NCI-H524 treated with DMSO at 0.1 percent for 48 hours (cell line): Measurements from ENCODE around the gene MTARC2.

Experiments used
- DNase-seq: peaks from one replicate; lab custom pipeline; 2025; lab: John Stamatoyannopoulos, UW

The MTARC2 gene

DNA sequence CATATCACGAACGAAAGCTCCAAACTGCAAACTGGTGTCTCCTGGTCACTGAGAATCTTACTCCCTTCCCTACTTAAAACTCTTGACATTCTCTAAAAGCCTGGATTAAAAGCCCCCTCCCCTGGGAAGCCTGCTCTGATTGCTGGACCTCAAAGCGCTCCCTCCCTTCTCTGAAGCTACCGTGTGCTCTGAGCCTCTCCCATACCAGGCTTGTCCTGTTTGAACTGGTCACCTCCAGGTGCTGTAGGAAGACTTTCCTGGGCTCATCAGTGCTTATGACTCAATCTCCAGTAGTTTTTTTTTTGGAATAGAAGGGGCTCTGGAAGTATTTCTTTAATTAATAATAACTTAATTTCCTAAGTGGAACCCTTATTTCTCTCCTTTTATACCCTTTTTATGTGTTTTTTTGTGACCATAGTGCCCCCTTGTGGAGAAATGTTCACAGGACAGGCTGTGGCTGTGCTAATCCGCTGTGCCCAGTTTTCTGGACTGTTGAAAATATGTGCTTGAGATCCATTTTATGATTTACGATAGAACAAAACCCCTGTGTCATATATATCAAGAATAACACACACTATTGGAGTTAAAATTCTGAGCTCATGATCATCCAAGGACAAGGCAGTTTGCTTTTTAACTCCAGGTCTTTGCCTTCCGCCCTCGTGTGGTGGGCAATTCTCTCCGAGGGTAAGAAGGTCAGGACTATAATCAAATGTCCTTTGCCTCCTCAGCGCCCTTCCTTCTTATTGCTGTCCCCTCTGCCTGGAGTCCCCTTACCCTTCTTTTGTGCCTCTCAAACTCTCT, 55.5 kb downstream of the MTARC2 start:
- no peak for DNase-seq

- no peak for DNase-seq
Measured at GRCh38 chr1:220804202-220804586, 56.1 kb downstream of the MTARC2 start.

DNA sequence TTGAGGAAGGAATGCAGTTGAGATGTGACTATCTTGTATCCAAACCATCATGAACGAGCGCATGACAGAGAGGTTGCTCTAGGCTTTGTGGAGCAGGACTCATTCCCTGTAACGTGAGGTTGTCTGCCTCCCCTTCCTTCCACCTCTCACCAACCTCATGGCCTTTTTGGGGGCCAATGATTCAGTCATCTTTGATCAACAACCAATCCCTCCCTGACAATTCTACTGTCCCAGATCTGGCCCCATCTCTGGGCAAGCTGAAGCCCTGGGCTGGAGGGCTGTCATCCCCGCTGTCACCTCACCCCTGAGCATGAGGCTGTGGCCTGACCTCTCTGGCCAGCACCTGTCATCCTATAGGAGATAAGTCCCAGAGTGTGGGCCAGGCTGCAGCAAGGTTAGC, 58.3 kb downstream of the MTARC2 start:
- DNase-seq = no peak

- DNase-seq = no peak
Measured at GRCh38 chr1:220807726-220808125, 59.6 kb downstream of the MTARC2 start.

DNA sequence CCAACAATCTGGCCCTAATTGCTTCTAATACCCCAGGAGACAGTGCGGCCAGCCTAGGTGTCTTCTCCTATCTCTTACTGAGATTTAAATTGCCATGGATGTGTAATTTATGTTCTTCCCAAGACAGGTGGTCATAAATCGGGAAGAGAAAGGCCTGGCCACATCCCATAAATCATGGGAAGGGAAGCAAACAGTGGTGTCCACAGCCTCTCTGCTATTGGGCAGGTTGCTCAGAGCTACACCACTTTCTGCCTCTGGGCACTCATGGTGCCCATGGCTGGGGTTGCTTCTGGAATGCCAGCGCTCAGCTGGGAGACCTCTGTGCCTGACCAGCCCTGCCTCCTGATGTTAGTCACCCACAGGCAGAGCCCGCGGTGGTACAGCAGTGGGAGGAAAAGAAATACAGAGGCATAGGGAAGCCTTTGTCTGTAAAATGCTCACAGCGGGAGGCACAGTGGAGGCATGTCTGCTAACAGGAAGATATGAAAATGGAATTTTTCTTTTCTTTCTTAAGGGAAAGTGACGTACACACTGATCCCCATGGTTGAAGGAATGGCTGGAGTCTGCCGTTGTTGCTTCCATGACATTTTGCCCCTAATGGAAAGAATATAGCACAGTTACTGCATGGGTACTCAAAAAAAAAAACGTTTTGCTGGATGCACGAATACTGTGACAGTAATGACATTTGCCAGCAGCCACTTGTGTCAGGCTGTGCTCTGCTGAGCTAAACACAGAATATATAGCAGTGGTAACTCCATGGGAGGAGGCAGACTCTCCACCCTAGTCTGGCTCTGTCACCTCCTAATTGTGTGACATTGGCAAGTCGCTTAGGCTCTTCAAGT, 60.4 kb downstream of the MTARC2 start:
- DNase-seq = no peak

DNA sequence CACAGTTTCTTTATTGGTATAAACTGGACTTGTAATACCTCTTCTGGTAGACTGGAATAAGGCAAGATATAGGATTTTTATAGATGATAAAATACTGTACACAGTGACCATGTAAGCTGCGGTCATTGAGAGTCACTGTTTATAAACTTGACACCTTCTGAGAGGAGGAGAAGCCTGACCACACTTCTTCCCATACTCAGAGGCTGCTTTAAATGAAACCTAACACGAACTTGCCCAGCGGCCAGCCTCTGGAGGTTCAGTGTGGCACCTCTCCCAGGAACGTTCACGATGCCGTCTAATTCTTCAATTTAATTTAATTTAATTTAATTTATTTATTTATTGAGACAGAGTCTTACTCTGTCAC, 61.0 kb downstream of the MTARC2 start:
- DNase-seq = no peak

DNA sequence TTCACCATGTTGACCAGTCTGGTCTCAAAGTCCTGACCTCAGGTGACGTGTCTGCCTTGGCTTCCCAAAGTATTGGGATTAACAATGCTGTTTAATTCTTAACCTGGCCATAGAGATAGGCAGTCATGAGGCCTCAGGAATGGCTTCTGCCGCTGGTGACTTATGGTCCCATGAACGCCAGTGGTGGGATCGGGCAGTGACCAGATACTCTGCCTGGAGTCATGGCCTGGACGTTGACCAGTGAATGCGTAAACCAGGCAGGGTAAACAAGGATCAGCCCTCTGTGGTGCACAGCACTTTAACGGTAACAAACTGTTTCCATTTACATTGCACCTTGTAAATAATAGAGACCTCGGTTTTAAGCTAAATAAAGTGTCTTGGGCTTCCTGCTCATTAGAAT, 61.6 kb downstream of the MTARC2 start:
- DNase-seq = no peak

DNA sequence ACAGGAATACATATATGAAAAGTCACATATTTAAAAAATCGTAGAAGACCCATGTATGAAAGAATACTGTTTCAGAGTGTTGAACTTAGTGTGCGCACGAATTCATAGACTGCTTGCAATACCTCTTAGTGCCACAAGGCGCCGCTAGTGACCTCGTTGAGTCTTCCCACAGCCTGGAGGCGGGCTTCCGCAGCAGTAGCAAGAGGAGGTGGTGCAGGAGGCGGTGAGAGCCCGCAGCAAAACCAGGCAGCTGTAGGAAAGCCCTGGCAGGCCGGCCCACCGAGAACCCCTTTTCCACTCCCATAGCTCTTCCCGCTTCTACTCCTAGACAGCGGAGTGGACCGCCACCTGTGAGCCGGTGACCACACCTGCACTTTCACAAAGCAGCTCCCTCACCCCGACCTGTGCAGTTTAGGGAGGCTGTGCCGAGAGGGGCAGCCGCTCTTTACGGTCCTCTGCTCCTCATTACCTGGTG, 62.1 kb downstream of the MTARC2 start:
- no peak for DNase-seq

GRCh38 chr1:220810963-220811362, 62.8 kb downstream of the MTARC2 start:
- DNase-seq = no peak

DNA sequence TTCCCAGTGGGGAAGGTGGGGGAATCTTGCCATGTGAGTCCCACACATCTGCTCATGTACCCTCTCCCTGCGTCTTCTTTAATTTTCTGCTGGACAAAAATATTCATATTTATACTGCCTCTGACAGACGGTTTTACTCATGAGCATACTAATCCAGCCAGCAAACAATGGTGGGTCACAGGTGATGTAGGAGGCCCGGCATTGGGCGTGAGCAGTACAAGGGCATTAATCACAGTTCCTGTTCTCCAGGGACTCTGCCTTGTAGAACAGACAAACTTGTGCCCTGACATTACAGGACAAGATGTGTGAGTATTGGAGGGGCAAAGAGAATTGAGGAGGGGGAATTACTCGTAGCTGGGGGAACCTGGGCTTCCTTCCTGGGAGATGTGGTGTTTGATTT, 63.6 kb downstream of the MTARC2 start:
- DNase-seq = no peak

DNA sequence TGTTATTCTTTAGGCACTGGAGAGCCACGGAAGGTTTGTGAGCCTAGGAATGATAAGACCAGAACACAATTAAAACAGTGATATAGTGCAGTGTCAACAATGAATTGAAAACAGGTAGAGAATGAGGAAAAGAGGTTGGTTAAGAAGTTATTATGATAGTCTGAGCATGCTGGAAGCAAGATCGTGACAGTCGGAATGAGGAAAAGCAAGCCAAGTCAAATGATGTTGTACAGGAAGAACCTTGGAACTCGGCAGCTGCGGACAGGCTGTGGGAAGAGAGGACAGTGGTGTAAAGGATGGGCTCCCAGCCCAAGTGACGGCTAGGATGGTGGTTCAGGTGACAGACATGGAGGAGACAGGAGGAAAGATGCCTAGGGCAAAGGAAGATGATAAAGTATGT, 64.2 kb downstream of the MTARC2 start:
- DNase-seq = no peak

GRCh38 chr1:220813013-220813412, 64.9 kb downstream of the MTARC2 start:
- no peak for DNase-seq

DNA sequence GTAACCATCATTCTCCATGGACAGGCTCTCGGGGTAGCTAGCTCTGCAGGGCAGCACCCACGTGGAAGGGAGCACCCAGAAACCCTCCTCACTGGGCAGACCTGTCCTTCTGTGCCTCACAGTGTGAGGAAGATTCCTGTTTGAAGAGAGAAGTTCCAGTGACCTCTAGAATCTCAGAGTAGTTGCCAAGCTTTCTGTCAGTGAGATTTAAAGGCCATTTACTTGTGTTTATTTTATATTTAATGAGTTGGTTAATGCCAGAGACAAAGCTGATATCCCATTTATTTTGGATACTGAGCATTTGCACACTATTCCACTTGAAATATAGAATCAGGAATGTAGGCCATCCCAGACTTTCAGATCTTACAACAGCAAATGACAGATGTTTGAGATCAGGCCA, 67.3 kb downstream of the MTARC2 start:
- no peak for DNase-seq

- DNase-seq = no peak
Measured at GRCh38 chr1:220817907-220818306, 69.8 kb downstream of the MTARC2 start.

GRCh38 chr1:220818421-220819173, 70.5 kb downstream of the MTARC2 start:
- DNase-seq = no peak

- DNase-seq = no peak
Measured at GRCh38 chr1:220819467-220820026, 71.4 kb downstream of the MTARC2 start.

GRCh38 chr1:220824031-220824989, 76.2 kb downstream of the MTARC2 start:
- DNase-seq = no peak

DNA sequence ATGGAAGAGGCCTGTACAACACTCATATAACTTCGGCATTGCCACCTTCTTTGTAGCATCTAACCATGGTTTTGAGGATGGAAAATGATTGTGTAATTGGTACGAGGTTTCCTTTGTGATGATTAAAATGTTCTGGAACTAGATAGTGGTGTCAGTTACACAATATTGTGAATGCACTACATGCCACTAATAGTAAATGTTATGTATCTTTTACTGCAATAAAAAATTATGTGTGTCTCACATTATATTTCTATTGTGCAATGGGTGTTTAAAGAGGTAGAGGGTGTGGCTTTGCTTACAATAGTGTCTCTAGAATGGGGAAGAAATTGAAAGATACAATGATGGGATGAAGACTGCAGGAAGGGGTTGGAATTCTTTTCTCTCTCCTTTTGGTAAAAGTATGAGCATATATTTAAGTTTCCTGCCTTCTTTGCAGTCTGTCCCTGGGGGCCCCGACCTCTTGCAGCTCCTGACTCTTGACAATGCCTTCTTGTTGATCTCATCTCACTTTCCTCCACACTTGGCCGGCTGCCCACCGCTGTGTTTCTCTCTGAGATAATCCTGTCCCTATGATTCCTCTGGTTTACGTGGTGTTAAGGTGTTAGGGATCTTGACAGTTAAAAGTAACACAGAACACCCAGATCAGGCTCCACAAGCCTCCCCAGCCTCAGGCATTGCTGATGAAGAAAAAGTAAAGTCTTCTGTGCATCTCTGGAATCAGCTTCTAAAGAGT, 77.9 kb downstream of the MTARC2 start:
- DNase-seq = no peak

- no peak for DNase-seq
Measured at GRCh38 chr1:220826729-220827128, 78.6 kb downstream of the MTARC2 start.

DNA sequence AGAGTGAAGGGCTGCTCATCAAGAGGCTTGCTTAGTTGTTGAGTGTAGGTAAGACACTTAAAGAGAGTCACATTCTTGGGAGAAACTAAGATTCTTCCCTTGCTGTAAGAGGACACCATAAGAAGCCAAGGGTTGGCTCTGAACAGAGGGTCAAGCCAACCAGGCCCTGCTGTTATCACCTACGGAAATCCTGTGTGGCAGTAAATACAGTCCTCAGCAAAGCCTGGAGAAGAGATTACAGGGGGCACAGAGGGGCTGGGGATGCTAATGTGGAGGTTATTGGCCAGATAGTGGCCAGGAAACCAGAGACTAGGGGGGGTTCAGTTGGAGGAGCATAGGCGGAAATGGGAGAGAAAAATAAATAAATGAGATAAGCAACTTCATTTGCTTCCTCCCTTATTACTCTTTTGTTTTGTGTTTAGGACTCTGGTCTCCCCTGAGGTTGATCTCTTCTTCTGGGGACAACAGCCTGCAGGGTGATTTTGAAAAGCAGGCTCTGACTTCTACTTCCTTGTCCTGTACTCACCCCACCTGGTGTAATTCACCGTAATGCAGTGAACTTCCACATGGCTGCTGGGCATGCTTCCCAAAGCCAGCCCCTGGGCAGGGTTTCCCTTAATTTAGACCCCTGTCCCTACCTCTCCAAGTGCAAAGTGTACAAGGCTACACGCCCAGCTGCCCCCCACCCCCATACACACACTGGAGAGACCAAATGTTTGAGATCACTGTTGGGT, 79.5 kb downstream of the MTARC2 start:
- DNase-seq = no peak
